ENCODE measurements around the gene ZNF518B. TPM values are rescaled to one million over a fixed set of nuclear protein-coding genes. Genes with fewer than 3 reads are reported as not detected.

ZNF518B gene
- total RNA-seq, 1 donor from 2014 or later, result 20.4 TPM

Other genes starting within 250 kb of the ZNF518B start
- gene CLNK, start 227.3 kb upstream of the ZNF518B start, total RNA-seq, result 0.09 TPM in 1 of 2 replicates, not detected in the other

All from T-helper 2 cell treated with Interferon-gamma antibody and Interleukin-4, amounts not matched to agents 100 ng/mL and 5 ng/mL, for 36 hours (primary cell).